HL-60/S4 treated with retinoic acid at 250 ng/mL for 4 days and 3 days (cell line): ENCODE data around the gene NTN1.

Experiments used
- in situ Hi-C: fragments of 300-500 bp; cut with MboI; formaldehyde crosslinking; loops from 2 replicates; pipeline ENCODE4 v1.7.0; 2022; ENCODE audit warnings: low sequenced_read_pairs

The NTN1 gene

DNA sequence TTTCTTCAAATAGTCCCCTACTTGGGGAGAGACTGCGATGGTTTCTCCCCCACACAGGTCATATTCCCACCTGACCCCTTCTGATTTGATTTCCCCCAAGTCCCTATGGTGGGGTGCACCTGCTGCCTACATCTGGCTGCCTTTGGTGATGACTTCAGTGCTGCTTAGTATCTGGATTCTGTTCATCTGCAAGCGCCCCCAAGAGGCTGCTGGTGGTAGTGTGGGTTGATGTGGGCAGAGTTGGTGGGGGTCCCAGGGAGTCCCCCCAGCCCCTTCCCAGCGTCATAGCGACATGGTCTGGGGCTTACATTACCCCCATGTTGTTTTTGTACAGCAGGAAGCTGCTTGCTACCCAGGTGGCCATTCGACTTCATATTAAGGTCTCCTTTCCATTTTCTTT, 99.2 kb downstream of the NTN1 start:
- in situ Hi-C loops = no loop called here

DNA sequence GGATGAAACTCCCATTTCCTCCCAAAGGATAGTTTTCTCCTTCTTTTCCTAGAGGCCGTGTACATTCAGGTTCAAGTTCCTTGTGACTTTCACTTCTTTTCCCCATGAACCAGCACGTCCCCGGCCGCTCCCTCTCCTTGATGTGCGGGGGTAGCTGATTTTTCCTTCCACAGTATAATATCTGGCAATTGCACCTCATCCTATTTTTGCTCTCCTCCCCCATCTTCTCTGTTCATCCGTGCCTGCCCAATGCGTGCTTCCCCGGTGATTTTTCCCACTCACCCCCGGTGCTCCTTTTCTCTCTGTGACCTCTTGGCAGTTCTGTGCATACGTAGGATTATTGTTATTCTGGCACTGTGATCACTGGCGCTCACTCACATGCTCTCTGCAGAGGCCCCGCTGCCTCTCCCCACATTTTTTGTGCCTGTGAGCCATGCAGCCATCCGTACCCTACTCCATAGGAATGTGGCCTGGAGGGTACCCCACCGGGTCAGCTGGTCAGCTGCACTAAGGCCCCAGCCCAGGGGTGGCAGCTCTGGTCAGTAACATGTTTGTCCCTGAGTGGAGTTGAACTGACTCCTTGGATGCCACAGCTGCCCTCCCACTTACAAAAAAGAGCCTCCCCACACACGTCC, 100.0 kb downstream of the NTN1 start:
- in situ Hi-C loops = no loop called here

DNA sequence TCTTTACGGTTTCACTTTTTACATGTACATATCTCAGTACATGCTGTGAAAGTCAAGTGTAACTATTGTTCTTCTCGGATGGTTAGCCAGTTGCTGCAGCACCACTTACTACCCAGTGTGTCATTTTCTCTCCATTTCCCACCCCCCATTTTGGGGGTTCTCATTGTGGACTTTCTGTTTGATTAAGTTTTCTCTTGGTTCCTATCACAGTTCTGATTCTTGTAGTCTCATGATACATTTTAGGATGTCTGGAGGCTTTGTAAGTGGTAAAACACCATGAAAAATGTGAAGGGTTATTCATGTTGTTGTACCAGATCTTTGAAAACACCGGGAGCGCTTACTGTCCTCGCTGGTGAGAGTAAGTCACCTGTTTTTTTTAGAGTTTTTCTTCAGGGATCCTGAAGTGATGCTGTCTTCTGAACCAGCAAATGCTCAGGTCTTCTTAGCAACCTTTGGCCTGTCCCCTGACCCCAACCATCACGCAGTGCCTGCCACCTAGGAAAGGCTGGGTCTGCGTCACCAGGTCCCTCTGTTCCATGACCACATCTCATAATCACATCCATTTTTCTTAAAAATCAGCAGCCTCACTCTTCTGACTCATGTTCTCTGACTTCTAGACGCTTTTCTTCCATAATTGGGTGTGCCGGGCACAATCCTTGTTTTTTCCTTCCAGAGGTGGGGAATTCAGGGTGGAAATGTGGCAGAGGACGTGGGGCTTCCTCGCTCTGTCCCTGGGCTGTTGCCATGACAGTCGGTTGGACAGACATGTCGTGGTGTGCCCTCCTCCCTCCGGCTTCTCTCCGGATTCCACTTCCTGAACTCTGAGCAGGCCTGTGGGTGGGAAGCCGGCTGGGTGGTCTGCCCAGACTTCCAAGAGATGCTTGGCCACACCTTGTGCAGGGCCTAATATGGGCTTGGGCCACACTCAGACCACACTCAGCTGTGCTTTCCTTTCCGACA, 102.6 kb downstream of the NTN1 start:
- in situ Hi-C loops = no loop called here

DNA sequence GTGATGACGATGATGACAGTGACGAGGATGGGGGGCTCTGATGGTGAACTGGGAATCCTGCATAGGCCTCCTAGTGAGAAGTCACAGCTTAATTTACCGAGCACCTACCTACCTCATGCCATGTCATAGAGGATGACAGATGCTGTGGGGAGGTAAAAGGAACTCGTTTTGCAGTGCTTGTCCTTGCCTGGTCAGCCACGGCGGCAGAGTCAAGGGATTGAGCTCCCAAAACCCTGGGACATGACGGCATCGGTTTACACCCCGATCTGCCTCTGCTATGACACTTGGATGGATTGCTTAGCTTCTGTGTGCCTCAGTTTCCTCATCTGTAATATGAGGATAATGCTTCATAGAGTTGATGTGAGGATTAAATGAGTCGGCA, 103.2 kb downstream of the NTN1 start:
- in situ Hi-C loops = no loop called here

DNA sequence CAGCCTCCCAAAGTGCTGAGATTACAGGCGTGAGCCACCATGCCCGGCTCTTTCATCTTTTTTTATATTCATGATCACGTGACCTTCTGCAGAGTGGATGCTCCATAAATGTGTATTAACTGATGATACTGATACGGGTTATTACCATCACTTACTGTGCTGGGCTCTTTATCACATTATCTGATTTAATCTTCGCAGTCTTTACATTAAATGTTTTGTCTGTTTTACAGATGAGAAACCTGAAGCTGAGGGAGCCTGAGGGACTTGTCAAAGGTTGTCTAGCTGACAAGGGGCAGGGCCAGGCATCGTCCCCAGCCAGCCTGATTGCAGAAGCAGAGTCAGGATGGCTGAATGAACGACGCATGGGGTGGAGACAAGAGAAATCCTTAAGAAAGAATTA, 104.4 kb downstream of the NTN1 start:
- in situ Hi-C loops = no loop called here

DNA sequence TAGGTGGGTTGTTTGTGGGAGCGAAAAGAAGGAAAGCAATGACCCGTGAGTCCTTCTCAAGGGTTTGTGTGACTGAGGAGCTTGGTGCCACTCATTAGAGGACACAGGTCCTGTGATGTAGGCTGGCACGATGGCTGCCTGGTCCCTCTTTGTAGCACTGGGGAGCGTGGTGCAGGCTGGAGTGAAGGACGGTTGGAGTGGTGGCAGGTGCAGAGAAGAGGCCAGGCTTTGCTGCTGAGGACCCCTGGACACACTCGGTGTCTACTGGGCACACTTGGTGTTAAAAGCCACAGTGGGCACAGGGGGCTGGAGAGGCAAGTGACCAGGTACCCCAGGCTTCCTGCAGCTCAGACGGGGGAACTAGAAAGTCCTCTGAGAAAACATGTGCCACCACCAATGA, 106.0 kb downstream of the NTN1 start:
- in situ Hi-C loops = no loop called here

DNA sequence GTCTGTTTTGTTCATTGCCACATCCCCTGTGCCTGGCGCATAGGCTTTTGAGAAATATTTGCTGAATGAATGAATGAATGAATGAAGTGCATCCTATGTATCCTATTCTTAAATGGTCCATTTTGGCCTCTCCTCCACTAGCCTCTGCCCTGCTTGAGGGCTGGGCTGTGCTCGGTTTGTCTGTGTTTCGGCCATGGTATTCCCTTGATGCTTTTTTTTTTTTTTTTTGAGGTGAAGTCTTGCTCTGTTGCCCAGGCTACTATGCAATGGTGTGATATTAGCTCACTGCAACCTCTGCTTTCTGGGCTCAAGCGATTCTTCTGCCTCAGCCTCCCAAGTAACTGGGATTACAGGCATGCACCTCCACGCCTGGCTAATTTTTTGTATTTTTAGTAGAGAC, 110.1 kb downstream of the NTN1 start:
- in situ Hi-C loops = no loop called here

DNA sequence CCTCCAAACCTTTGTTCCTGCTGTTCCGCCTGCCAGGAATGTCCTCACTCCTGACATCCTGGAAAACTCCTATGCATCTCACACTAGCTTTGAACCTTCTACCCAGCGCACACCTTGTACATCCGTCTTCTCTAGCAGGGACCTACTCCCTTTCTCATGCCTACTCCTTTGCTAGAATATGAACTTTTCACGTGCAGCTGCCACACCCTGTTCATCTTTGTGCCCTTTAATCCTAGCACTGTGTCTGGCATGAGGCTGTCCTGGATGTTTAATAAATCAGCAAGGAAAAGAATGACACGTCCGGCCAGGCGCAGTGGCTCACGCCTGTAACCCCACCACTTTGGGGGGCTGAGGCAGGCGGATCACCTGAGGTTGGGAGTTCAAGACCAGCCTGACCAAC, 111.0 kb downstream of the NTN1 start:
- in situ Hi-C loops = no loop called here

DNA sequence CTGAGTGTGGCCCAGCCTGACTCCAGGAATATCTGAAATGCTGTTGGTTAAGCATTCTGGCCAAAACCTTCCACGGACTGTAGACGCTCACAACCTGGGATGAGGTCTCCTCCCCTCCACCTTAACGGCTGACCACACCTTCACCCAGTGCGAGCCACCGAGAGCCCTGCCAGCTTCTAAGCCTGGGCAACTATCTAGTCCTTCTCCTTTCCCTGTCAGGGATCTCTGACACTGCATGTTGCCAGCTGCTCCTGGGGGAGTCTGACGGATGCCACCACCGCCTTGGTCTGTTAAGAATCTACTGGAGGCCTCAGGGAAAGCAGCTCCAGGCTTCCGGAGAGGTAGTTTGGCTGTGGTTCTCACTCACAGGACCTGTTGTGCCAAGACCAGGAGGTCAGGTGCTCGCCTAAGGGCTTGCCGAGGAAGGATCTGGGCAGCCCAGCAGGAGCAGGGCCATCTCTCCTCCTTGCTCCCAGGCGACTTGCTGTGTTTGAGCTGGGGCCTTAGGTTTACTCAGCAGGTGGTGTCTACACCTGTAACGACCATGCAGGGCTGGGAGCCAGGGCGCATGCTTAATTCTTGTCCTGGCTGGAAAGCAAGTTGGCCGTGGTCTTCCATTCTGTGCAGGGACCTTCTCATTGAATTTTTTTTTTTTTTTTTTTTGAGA, 111.8 kb downstream of the NTN1 start:
- in situ Hi-C loops = no loop called here

DNA sequence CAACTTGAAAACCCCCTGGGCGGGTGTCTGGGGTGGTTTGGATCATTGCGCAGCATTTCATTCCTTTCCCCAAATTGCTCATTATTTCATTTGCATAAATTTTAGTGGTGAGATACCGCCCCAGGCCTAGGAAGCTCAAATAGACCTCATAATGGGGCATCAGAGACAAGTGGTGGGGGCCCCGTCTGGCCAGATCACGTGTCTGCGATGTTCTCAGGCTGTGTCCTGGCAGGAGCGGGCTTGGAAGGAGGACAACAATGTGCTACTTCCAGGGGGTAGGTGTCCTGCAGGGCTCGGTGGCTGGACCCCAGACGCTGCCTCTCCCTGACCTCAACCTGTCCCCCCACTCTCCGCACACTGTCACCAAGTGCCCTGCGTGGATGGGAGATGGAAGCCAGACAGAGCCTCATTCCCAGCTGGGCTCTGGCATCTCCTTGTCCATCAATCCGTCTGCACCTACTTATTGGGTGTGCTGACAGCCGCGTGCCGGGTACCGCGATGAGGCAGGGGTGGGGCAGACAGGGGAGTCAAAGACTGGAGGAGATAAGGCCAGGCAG, 116.9 kb downstream of the NTN1 start:
- in situ Hi-C loops = no loop called here

DNA sequence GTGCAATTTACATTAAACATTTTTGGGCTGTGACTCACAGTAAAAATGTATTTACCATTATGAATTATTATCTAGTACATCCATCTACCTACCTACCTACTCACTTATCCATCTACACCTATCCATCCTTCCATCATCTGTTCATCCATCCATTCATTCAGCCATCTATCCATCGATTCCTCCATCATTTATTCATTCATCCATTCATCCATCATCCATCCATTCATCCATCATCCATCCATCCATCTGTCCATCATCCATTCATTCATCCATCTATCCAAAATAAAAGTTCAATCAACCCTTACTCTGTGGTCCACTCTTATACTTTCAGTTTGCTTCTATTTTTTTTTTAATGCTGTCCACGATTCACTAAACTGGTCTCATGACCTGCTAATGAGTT, 118.4 kb downstream of the NTN1 start:
- in situ Hi-C loops = no loop called here

DNA sequence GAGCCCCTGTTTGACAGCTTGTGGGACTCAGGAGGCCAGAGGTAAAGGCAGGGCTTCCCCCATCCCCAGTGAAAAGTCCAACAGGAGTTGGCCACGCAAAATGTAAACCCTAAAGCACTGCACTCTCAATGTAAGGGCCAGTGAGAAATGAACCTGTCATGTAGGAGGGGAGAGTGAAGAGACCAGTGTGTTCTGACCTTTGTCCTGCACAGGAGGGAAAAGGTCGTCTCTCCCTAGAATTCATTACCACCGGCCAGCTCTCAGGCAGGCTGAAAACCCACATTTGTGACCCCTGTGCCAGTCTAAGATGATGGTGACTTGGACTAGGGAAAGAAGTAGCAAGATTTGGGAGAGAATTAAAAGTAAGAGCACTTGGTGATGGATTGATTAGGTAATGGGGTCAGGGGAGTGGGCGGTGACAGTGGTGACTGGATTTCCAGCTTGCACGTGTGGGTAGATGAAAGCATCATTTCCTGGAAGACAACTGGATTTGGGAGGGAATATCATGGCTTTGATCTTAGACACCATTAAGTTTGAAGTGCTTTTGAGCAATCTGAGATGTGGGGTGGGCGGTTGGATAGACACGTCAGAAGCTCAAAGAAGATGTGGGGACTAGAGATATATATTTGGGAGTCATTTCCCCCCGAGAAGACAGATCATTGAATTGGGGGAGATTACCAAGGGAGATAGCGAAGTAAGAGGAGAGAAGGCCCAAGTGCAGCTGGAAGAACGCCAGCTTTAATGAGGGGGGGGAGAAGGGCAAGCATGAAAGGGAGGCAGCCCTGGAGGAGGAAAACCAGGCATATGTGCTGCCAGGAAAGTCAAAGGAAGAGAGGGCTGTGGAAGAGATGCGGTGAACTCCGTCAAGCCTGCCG, 119.5 kb downstream of the NTN1 start:
- in situ Hi-C loops = no loop called here

DNA sequence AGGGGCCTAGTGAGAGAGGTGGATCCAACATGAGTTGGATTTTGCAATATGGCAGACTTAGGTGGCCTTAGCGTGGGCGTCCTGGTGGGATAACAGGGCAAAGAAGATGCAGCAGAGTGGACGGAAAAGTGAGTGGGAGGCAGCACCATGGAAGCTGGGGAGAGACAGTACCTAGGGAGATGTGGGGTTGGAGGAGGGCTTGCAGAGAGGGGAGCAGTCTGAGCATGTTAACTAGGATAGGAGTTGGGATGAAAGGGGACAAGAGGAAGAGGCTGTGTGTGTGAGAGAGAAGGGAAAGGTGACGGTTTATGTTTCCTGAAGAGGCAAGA, 120.1 kb downstream of the NTN1 start:
- in situ Hi-C loops = no loop called here

DNA sequence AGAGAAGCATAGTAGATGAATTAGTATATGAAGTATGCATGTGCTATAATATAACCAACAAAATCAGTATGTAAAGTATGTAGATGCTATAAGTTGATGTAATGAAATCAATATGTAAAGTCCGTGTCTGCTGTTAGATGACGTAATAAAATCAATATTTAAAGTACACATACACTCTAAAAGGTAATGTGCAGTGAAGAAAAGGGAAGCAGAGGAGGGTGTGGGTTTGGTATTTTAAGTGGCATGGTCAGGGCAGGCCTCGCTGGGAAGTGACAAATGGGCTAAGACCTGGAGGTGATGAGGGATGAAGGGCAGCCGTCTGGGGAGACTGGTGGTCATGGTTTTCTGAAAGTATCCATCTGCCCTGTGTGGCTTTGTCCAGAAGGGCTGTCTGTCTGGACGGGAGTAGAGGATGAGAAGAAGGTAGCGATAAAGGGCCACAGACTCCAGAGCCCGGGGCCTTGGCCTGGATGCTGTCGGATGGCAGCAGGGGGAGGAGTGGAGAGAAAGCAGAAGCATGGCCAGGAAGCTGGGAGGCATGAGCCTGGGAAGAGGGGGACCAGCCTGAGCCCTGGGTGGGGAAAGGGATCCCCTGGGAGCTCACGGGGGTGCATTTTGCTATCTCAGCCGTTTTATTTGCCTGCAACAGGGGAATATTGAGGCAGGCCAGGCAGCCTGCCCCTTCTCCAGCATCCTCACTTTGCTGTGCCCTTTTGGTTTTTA, 121.6 kb downstream of the NTN1 start:
- in situ Hi-C loops = no loop called here

DNA sequence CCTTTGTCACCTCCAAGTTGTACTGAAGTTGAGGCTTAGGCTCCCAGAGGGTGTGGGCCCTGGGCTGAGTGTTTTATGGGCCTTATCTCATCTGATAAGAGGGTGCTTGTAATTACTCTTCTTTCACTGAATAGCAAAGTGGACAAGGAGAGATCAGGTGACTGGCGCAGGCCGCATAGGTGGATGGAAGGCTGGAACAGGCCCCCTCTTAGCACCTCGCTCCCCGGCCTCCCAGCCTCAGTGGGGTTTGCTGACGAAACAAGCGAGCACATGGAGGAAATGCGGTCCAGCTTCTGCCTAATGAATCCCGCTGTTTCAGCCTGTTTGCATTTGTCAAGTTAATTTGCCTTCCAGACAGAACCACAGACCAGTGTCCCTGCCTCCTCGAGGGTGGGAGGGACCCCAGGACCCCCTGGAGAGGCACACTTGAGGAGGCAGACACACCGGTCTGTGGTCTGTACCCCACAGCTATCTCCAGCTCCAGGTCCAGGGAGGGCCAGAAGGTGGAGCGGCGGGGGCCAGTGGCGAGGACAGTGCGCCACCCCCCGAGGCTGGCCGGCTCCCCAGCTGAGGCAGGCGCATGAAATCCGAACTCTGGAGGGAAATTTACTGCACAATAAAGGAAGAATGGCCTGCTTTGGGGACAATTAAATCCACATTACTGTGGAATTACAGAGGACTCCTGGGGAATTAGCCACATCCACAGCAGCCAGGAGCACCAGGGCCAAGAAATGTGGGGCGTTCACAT, 123.4 kb downstream of the NTN1 start:
- in situ Hi-C loops = no loop called here

DNA sequence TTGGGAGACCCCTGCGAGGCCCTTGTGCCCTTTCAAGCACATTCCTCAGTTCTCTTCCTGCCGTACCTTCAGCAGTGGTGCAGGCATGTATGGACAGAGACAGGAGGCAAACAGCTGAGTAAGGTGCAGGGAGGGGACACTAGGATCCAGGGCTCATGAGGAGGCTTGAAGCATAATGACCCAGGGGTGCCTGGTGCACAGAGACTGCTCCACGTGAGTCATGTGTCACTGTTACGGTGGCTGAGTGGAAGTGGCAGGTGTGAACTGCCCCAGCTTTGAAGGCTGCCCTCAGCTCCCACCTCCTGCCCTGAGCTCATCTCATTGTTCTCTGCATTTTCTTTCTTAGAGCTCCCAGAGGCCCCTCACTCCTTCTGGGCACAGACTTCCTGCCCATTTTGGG, 124.8 kb downstream of the NTN1 start:
- in situ Hi-C loops = no loop called here

DNA sequence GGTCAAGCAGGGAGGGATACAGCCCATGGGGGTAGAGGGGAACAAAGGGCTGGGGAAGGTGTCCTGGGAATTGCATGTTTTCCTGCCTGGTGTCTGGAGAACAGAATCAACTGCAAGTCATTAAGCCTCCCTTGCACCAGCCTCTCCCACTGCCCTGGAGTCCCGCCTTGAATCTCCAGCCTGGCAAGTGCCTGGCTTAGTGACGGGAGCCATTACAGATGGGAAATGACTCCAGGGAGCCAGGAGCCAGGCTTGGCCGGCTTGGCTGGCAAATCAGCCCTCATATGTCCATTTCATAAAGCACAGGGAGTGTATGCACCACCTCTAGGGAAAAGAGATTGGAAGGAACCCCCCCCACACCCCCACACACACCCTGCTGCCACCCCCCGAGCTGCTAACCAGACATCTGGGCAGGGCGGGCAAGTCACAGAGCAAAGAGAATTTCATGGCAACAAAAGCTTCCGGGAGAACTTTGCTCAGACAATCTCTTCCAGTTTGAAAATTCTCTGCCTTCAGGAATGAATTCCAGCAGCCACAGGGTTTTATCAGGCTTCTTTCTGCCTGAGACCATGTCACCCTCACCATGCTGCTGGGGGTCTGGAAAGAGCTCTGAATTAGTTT, 127.7 kb downstream of the NTN1 start:
- in situ Hi-C loops = no loop called here

DNA sequence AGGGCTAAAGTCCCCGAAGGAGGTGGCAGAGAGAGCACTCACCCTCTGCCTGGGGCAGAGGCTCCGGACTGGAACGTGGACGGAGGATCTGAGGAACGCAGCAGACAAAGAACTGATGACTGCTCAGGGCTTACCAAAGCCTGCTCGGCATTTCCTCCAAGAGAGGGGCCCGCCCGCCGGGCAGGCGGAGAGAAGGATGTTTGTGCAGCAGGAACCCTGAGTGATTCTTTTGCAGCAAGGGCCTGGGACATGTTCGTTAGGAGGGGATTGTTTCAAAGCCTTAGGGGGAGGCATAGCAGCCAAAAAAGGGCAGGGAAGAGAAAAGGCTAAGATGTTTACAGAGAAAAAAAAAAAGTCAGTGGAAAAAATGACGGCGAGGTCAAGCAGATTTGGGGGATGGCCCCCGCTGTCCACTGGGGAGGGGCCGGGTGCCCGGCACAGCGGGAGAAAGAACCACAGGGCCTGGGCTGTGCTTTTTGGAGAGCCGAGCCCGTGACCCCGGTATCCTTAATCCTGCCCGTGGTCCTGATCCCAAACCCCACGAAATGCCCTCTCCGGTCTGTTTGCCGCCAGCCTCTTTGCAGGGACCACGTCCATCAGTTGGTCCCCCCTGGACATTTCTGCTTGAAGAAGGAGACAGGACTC, 129.3 kb downstream of the NTN1 start:
- in situ Hi-C loops = no loop called here

DNA sequence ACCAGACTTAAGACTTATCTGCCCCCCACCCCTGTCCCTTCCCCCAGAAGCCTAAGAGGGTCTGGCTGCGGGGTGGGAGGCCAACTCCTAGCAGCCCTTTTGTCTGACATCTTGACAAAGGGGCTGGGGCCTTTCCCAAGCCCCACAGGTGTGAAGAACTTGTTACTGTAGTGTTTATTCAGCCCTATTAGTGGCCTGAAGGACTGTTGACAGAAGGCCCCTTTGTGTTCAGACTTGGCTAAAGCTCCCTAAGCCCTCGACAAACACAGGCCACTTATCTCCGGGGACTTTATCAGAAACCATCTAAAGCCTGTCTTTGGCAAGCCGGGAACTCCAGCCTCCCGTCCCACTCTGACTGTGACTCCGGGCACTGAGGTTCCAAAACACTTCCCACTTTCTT, 129.8 kb downstream of the NTN1 start:
- in situ Hi-C loops = no loop called here
